GM19468 (cell line): ENCODE results near the gene MIB2.
A peak's percentile ranks its signal among the peaks of the same experiment; 100 is the strongest.
"Not testable (repeated sequence)": the region's sequence is repeated elsewhere in the genome, so short reads cannot be mapped to it uniquely, and the experiment has no call there.

ENCODE experiments used
- ATAC-seq: cut with Tn5 transposase; IDR thresholded peaks from one replicate; pipeline ENCODE4 v1.9.1; 2021; ENCODE audit warnings: mild to moderate bottlenecking, moderate library complexity, moderate number of reproducible peaks; ENCODE audit not compliant: unreplicated experiment; ENCODE audit errors: extremely low read depth

The MIB2 gene

DNA sequence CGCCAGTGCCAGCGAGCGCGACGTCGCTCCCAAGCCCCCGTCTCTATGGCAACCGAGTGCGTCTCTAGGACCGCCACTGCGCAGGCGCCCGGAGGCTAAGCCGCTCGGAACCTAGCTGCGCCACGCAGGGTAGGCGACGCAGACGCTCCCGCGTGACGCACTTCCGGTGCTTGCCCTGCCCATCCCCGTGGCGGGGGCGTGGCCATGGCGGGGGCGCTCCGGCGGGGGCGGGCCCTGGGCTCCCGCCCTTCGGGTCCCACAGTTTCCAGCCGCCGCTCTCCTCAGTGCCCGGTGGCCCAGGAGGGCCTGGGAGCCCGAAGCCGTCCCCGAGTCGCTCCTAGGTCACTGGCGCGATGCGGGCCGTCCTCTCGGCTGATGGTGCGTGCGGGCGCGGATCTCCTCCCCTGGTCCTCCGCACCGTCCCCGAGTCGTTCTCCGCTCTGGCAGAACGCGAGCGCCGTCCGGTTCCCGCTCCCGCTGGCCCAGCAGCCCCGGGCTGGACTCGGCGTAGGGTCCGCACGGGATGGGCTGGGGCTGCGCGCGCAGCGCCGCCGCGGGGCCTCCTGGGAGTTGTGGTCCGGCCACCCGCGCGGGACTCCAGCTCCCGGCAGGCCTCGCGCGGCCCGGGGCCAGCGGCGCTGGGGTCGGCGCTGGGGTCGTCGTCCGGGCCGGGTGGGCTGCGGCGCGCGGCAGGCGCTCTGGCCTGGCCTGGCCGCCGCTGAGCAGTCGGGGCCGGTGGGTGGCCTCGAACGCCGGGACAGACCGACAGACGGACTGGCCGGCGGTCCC is at the start of gene MIB2:
TSS of gene MIB2 (plus strand) at position 245 of the 789 bp plus-strand sequence. CDS start 7,953 bp downstream, outside the sequence.
- peak; percentile 91 for ATAC-seq

- ATAC-seq: no peak
Measured at GRCh38 chr1:1567152-1567875, 48.0 kb upstream of the MIB2 start.

DNA sequence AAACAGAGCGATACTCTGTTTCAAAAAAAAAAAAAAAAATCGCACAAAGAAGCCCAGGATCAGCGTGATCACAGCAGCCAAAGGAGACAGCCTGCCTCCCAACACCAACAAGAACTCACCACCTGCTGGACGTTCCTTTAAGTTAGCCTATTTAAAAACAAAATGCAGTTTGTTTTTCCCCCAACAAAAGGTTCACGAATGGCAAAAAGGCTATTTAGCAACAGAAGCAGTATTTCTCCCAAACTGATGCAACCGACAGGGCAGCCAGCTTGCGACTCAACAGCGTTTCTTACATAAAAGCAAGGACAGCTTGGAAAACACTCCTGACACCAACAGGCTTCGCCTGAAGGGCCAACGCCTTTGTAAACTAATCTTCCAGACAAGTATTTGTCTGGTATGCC is 47.4 kb upstream of the MIB2 start:
- ATAC-seq: no peak

DNA sequence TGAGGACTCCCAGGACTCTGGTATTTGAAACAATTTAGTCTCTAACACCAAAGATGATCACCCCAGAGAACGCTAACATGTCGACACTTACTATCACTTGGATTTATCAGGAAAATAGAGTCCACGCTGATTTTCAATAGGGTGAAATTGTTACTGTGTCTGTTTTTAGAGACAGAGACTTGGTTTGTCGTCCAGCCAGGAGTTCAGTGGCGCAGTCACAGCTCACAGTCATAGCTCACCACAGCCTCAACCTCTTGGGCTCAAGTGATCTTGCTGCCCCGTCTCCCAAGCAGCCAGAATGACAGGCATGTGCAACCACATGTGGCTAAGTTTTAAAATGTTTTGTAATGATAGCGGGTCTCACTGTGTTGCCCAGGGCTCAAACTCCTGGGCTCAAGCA is 46.0 kb upstream of the MIB2 start:
- ATAC-seq: no peak

GRCh38 chr1:1573843-1574720 is 41.2 kb upstream of the MIB2 start:
- peak; percentile 13 for ATAC-seq

GRCh38 chr1:1574721-1575537 is 40.4 kb upstream of the MIB2 start, which contains the start of gene SSU72:
SSU72 (minus strand) TSS chr1:1574863; CDS start chr1:1574557, 306 bp downstream.
- peak; percentile 44 for ATAC-seq

DNA sequence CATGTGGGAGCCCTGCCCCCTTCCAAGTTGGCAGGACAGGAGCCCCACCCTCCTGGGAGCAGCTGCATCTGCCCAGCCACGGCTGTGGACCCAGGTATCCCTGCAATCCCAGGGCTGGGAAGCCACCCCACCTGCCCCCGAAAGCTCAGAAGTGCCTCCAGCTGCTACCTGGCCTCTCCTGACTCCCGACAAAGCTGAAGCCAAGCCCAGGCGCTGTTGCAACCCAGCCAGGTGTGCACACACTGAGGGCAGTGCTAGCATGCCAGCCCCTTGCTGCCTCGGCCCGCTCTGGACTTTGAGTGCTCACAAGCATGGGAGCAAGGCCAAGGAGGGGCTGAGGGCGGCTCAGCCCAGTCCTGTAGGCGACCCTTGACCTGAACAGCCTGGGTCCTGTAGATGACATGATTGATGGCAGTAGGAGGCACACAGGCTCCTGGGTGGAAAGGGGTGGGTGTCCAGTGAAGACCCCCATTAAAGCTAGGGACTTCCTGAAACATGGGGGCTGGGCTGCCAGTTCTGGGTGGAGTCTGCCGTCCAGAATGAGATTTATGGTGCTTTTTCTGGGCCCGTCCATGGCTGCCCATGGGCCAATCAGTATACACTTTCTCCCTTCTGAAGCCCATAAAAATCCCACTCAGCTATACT is 37.8 kb upstream of the MIB2 start:
- no peak for ATAC-seq

DNA sequence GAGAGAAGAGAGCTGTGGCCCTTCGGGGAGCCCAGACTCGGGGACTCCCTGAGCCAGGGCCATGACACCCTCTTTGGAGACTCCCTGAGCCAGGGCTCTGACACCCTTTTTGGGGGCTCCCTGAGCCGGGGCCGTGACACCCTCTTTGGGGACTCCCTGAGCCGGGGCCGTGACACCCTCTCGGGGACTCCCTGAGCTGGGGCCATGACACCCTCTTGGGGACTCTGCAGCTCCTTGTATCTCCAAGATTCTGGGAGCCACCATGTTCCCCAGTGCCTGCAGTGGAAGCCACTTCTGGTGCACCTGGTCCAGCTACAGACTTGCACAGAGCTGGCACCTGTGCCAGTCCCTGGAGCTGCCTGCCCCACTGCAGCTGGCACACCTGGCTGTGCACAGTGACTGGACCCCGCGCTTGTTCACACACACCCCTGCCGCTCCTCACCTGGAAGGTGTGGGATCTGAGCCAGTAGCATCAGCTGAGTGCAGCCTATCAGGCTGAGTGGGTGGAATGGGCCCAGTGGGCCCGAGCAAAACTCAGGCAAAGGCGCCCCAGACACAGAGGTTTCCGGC is 36.8 kb upstream of the MIB2 start:
- no peak for ATAC-seq

DNA sequence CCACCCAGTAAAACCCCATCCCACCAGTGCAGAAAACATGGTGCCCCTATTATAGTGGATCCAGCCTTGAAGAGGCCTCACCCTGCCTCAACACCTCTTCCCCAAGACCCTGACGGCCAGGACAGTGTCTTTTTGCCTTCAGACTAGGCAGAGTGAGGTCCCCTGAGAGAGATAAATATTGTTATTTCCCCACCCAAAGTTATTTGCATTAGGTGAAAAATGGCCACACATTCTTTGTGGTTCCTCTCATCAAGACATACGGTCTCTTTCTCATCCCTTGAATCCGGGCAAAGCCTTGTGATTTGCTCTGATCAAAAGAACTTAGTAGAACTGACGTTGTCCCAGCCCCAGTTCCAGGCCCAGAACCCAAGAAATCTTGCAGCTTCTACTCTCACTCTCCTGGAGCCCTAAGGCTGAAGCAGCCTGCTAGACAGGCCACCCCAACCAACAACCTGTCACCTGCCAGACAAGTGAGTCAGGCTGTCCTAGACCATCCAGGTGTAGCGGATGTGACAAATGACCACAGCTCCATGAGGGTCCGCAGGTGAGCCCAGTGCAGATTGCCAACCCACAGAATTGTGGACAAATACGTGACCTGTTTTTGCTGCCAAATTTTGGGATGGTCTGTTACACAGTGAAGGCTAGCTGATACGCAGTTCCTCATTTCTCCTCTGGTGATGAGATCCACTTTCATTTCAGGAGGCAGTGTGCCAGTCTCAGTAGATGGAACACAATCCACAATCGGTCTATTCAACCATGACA is 32.5 kb upstream of the MIB2 start:
- ATAC-seq: no peak

DNA sequence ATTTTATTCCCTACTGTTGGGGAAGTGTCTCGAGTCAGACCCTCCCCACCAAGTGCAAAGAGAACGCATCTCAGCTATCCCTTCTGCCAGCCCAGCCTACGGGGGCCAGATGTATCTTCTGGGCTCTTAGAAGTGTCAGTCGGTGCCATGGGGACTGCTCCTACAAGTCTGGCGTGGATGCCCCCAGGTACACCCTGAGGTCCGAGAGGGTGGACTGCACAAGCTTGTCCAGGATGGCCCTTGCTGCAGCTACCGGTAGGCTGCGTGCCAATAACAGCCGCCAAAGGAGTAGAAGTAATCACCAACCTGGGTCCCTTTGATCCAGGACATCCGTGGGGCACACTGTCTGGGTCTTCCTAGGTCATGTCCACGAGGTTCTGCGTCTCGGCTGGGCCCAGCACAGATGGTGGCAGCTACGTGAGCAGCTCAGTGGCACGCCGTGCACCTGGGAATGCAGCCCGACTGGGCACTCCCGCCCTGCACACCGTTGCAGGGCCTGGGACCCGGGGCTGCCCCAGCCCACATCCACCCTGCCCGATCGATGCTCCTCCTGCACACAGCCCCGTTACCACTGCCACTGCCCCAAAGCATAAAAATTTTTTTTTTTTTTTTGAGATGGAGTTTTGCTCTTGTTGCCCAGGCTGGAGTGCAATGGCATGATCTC is 31.8 kb upstream of the MIB2 start:
- ATAC-seq: no peak

GRCh38 chr1:1591452-1591851 is 23.8 kb upstream of the MIB2 start:
- ATAC-seq: no peak

- ATAC-seq: no peak
Measured at GRCh38 chr1:1593834-1594601, 21.3 kb upstream of the MIB2 start.

DNA sequence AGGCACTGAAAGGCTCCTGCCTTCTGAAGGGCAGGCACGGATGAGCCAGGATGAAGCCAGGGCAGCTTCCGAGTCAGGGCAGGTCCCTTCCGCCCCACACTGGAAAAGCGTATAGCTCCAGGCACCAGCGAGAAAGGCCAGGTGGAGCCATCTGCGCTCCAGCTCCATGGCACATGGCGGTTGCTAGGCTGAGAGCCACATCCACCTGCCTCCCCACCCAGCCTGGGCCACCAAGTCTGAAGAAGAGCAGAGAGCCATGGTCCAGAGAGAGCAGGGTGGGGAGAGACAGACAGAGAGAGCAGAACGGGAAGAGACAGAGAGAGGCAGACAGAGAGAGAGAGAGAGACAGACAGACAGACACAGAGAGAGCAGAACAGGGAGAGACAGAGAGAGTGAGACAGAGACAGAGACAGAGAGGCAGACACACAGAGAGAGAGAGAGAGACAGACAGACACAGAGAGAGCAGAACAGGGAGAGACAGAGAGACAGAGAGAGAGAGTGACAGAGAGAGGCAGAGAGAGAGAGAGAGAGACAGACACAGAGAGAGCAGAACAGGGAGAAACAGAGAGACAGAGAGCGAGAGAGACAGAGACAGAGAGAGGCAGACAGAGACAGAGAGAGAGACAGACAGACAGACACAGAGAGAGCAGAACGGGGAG is 20.6 kb upstream of the MIB2 start:
- no peak for ATAC-seq

- not testable (repeated sequence) for ATAC-seq
Measured at GRCh38 chr1:1595341-1595740, 20.0 kb upstream of the MIB2 start.

DNA sequence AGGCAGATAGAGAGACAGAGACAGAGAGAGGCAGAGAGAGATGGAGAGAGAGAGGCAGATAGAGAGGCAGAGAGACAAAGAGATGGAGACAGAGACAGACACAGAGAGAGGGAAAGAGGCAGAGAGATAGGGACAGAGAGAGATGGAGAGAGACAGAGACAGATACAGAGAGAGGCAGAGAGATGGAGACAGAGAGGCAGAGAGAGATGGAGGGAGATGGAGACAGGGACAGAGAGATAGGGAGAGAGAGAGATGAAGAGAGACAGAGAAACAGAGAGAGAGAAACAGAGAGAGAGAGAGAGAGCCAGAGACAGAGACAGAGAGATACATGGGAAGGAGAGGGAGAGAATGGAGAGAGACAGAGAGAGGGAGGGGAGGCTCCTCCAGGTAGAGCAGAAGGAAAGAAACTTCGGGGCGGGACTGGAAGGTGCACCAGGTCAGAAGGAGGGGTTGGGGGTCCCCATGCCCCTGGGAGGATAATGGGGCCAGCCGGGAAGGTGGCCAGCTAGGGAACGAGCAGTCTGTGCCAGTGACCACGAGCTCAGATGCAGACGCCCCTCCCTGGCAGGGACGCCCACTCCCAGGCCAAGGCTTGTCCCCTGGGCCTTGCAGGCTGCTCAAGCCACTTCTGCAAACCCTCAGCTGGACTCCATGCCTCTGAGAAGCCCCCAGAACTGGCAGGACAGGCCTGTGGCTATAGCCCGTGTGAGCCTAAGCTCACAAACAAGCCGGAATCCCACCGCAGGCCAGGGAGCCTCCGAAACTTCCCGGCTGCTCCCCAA is 18.6 kb upstream of the MIB2 start:
- no peak for ATAC-seq
